HG03159 (cell line): Measurements from ENCODE around the gene FBLN1.
"Not testable (repeated sequence)": the region's sequence is repeated elsewhere in the genome, so short reads cannot be mapped to it uniquely, and the experiment has no call there.

ENCODE experiments used
- ATAC-seq: cut with Tn5 transposase; IDR thresholded peaks from one replicate; pipeline ENCODE4 v1.9.1; 2021; ENCODE audit warnings: mild to moderate bottlenecking, moderate library complexity; ENCODE audit not compliant: unreplicated experiment

FBLN1 gene

DNA sequence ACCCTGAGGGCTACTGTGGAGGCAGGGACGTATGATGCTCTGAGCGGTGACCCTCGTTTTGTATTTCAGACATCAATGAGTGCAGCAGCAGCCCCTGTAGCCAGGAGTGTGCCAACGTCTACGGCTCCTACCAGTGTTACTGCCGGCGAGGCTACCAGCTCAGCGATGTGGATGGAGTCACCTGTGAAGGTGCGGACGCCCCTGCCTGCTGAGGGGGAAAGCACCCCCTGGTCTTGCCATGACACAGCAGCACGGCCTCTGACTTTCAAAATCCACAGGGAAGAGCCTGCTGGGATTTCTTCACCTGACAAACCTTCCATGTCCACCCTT, 44.3 kb downstream of the FBLN1 start:
- no peak for ATAC-seq

DNA sequence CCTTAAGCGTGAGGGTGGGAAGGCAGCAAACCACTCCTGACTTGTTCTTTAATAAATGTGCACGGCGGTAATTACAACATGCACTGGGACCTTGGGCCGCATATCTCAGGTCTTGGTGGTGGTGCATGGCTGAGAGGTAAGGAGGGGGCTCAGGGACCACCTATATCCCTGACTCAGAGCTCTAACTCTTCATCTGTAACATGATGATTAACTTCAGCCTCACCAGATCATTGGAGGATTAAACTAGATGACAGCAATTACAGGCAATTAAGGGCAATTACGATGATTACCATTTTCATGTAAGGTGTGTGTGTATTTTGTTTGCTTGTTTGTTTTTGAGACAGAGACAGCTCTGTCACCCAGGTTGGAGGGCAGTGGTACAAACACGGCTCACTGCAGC, 45.0 kb downstream of the FBLN1 start:
- ATAC-seq, result no peak

DNA sequence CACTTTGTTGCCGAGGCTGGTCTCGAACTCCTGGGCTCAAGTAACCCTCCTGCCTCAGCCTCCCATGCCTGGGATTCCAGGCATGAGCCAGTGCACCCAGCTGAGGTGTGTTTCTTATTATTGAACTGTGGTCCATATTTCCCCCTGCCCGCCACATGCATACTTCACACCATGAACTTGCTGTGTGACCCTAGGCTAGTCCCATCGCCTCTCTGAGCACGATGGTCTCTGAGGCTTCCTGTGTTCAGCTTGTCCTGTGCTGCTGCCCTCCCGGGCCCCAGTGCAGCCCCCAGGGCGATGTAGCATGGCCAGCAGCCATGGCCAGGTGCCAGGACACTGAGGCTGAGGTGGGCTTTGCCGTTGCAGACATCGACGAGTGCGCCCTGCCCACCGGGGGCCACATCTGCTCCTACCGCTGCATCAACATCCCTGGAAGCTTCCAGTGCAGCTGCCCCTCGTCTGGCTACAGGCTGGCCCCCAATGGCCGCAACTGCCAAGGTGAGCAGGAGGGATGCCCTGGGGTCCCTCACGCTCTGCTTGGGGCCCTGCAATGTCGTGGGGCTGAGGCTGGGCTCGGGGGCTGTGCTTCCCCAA, 45.7 kb downstream of the FBLN1 start:
- no peak for ATAC-seq

DNA sequence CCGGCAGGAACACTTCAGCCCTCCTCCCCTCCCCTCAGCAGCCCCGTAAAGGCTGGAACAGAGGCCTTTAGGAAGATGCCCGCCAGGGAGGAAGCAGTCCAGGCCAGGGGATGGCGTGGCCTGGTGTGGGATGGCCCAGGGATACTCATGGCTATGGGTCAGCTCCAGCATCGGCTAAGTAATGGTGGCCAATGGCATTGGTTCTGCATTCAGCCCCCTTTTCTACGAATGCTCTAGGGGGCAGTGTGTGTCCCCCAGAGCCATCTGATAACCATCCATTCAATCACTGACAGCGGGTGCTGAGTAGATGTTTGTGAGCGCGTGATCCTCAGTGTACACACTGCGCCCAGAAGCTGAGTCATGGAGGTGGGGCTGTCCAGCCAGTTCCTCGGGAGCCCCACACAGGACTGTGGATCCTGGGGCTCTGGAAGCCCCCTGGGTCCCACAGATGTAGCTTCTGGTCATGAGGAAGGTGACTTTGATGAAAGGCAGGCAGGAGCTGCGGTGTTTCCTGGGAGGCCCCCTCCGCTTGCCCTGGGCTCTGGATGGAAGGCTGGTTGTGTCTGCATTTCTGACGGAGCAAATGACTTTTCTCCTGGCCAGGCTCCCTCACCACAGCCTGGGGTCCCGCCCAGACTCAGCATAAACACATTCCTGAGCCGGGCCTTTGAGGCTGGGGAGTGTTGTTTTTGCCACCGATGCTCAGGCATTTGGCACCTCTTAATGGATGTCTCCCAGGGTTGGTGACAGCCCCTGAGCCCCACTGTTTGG, 46.5 kb downstream of the FBLN1 start:
- ATAC-seq, result no peak

DNA sequence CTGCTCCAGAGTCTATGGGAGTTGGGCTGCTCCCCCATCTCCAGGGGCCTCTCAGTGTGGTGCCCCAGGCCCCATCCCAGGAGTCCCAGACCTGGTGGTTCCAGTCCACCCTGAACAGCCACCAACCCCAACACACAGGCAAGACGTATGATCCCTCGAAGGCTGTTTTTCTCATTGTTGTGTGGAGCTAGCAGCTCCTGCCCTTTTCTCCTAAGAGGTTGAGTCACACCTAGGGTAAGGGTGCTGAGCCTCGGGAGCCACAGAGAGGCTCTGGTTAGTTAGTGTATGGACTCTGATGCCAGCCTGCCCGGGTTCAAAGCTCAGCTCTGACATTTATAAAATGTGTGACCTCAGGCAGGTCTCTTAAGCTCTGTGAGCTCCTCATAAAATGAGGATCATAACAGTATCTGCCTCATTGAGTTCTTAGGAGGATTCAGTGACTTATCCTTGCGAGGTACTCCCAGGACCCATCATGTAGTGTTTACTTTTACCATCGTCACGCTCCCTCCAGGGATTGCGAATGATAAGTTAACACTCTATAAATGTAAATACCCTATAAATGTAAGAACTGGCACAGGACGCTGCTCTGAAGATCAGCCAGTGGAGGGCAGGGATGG, 47.2 kb downstream of the FBLN1 start:
- ATAC-seq, result no peak

DNA sequence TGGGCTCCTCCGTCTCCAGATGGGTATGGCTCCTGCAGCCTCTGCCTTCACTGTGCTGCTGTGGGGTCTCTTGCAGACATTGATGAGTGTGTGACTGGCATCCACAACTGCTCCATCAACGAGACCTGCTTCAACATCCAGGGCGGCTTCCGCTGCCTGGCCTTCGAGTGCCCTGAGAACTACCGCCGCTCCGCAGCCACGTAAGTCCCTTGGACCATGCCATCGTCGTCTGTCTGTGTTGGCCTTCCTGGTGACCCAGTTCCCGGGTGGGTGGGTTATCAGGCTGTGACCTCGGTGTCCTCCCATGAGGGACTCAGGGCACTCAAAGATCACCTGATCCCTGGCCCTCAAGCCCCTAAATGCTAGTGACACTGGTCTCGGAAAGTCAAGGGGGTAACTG, 47.7 kb downstream of the FBLN1 start:
- ATAC-seq, result no peak

DNA sequence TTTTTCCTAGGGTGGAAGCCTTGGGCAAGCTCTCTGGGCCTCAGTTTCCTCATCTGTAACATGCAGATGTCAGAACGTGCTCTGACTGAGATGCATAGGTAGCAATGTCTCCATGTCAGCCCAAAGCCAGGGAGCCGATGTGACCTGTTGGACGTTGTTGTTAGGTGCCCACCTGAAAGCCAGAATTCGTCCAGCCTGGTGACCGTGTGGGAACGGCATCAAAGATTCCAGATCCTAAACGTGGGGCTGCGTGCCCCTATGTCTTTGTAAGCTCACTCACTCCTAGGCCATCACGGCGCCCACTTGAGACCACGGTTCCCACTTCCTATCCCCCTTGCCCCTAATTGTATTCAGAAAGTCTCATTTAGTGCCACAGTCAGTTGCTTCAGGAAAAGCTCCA, 48.2 kb downstream of the FBLN1 start:
- ATAC-seq, result no peak

DNA sequence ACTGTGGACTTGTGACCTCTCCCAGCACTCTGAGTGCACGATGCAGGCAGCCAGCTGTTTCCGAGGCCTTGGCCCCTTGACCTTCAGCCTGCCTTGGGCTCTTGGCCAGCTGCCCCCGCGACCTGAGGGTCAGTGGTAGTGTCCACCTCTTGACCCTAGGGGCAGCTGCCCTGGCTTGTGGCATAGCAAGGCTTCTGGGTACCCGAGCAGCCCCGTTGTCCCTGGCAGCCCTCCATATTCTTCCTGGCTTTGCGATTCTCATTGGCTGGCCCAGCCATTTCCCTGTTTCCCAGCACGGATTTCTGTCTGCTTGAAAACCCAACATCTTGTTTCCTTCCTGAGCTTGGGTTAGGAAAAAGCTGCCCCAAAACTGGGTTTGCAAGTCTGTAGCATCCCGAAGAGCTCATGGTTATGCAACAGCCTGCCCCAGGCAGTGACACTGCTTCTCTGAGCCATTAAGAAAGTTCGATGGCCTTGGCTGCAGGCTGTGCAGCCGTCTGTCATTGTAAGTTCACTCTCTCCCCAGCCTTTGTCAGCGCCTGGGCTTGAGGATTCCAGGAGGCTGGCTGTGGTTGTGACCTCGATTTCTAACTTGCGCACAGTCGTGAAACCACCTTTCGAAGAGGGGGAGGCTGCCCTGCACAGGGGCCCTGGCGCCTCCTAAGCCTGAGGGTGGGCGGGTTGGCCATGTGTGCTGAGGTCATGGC, 48.8 kb downstream of the FBLN1 start:
- no peak for ATAC-seq

DNA sequence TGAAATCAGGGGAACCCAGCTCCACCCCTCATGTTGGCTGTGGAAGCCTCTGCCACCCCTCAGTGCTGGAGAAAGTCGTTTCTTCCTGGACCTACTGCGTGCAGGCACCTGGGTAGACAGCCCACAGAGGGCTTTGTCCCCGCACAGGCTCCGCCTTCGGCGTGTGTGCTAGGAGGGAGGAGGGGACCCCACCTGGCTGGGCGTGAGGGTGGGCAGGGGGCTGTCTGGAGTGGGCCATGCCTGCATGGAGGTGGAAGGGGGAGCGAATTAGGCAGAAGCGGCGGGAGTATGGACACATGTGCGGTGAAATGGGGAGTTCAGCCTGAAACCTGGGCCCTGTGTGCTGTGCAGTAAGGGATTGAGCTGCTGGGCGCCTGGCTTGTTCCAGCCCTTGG, 49.3 kb downstream of the FBLN1 start:
- ATAC-seq, result no peak

DNA sequence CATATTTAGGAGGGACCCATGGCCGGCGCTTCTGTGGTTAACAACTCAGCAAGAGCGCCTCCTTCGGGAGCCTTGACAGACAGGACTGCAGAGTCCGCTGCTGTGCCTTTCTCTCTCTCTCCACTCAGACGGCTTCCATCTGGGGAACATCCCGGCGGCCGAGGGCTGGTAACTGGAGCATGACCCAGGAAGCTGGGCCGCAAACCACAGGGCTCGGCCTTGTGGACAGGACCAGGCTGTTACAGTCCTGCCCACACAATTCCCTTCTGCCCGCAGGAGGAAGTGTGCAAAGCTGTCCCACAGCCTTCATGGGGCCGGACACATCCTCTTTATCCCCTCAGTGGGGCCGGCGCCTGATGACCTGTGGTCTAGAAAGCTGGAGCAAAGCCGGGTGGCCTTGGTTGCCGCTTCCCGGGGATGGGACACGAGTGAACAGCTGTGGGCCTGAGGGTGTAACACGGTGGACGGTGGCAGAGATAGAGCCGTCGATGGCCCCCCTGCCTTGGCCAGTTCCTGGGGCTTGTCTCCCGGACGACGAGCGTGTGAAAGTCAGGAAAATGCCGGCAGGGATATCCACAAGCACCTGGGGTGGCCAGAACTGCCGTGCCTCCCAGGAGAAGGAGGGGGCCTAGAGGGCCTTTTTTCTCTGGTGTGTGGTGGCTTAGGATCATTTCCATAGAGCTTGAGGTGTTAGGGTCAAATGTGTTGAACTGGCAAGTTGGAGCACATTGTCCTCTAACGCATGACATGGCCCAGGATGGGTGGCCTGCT, 50.1 kb downstream of the FBLN1 start:
- no peak for ATAC-seq

DNA sequence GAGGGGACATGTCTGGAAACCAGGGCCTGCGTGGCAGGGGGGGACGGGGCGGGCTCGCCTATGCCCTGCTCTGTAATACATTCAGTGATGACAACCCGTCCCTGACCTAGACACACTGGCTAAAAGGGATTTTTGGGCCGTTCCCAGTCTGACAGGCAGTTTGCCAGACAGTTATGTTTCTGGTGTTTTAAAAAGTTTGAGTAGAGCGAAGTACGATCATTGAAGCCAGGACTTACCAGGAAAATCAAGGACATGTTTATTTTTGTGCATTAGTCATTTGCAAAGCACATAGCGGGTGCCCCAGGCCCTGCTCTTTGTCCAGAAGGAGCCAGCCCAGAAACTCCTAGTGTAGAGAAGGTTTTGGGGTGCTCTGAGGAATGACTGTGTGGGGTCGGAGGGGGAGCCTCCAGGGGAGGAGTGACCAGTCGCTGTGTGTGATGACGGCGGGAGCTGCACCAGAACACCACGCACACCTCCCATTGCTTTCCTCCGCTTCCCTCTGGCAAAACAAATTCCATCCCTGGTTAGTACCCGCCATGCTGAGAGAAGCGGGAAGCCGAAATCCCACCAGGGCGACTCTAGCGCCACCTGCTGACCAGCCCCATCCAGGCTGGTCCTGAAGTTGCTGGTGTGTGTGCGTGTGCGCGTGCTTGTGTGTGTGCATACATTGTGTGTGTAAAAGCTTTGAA, 50.8 kb downstream of the FBLN1 start:
- ATAC-seq, result no peak

DNA sequence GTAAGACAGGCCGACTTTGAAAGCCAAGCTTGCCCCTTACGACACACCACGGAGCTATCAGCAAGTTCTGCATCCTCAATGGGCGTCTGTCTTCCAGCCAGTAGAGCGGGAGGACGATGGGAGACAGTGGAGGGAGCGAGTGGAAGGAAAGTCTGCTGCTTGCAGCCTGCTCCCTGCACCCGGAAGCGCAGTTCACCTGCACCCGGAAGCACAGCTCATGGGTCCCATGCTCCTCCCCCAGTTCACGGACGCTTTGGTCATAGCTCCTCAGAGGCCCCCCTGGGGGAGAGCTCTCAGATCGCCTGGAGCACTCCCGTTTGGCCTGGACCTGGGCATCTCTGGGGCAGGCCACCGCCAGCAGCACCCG, 51.3 kb downstream of the FBLN1 start:
- ATAC-seq, result no peak

DNA sequence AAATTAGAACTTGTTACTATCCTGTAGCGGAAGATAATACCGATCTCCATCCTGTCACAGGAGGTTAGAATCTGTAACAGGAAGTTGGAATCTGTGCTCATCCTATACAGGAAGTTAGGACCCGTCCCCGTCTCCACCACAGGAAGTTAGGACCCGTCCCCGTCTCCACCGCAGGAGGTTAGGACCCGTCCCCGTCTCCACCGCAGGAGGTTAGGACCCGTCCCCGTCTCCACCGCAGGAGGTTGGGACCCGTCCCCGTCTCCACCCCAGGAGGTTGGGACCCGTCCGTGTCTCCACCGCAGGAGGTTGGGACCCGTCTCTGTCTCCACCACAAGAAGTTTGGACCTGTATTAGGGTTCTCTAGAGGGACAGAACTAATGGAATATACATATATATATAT, 52.2 kb downstream of the FBLN1 start:
- no peak for ATAC-seq

DNA sequence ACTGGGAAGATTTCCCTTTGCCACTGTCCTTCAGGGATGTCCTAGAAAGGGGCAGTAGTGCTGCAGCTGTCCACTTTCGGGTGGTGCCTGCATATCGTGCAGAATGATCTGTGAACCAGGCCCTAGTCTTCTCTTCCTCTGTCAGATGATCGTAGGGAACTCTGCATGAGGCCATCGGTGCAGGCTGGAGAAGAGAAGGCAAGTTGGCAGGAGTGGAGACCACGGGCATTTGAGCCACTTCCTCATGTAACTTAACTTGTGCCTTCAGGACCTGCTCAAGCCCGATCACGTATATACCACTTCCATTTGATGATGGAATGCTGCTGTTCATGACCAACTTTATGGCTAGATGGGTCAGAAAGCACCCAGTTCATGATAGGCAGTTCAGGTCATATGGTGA, 55.2 kb downstream of the FBLN1 start:
- not testable (repeated sequence) for ATAC-seq

DNA sequence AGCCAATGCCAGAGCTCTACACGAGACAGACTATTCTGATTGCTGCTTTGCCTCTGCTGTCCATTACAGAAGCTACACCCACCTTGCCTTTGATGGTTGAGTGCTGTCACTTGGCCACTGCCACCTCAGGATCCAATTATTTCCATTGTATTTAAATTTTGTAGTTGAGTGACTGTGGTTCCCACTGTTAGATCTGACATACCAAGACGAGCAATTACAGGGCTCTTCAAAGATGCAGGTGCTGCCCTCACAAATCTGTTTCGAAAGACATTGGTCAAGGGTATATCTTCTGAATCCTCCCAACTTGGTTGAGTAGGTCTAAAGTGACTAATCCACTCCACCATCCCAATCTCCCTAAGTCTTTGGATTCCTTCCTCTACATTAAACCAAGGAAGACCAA, 57.4 kb downstream of the FBLN1 start:
- ATAC-seq, result not testable (repeated sequence)

DNA sequence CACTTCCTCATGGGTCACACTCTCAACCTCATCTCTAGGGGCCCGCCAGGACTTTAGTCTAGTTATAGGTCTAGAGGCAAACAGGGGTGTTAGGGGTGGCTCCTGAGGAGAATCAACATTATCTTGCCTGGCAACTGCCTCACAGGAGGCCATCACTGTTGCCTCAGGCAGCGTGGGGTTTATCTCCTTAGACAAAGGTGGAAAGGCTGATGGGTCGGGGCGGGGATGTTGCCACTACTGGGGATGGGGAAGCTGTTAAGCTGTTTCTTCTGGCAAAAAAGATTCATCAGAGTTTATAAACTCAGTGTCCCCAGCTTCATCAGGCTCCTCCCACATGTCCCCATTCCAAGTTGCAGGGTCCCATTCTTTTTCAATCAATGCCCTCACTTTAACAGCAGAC, 58.1 kb downstream of the FBLN1 start:
- ATAC-seq, result not testable (repeated sequence)

DNA sequence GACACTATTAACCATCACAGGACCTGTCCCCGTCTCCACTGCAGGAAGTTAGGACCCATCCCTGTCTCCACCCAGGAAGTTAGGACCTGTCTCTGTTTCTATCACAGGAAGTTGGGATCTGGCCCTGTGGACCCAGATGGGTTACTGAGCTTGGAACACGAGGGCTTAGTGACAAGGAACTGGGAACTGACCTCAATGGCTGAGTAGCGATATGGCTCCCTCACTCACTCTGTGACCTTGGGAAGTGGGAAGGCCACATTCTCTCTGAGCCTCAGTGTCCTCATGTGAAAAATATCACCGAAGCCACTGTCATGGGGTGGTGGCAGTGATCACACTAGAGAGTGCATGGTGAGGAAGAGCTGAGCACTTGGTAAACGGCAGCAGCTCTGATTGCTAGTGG, 59.4 kb downstream of the FBLN1 start:
- no peak for ATAC-seq

DNA sequence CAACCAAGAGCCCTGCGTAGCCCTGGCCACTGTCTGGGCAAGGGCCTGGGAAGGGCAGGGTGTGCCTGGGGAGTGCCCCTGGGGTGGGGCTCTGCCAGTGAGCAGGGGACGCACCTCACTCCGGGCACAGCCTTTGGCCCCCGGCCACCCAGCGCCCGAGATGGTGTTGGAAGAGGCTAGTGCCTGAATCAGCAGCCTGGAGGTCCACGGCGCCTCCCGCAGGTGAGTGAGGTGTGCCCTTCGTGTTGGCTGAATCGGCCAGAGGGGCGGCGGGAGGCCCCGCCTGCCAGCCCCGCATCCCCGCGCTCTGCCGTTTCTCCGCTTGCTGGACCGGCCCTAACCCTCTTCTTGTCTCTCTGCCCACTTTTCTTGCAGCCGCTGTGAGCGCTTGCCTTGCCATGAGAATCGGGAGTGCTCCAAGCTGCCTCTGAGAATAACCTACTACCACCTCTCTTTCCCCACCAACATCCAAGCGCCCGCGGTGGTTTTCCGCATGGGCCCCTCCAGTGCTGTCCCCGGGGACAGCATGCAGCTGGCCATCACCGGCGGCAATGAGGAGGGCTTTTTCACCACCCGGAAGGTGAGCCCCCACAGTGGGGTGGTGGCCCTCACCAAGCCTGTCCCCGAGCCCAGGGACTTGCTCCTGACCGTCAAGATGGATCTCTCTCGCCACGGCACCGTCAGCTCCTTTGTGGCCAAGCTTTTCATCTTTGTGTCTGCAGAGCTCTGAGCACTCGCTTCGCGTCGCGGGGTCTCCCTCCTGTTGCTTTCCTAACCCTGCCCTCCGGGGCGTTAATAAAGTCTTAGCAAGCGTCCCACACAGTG, 60.1 kb downstream of the FBLN1 start:
- no peak for ATAC-seq

DNA sequence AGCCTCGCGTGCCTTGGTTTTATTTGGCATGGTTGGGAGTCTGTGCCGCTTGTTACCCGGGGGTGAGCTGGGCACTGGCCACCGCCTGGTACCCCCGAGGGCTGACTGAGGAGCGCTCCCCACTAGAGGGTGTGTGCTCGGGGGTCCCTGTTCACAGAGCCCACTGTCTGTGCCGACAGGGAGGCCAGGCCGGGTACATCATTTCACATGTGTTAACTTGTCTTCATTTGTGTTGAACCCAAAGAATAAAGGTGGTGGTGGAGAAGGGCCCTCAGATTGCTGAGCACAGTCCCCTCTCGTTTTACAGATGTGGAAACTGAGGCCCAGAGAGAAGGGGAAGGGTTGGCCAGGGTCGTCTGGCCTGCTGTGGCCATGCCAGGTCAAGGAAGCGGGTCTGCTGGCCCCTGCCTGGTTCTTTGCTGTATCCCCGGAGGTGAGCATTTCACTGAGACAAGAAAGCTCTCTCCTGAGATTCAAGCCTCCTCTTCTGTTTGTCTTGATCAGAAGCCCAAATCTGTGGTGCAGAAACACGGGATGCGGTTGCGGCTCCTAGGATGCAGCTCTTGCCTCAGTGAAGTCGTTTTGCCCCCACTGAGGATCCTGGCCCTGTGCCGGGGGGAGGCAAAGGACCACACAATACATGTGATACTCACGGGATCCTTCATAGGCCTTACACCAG, 60.8 kb downstream of the FBLN1 start:
- no peak for ATAC-seq
